K562 (cell line): Measurements from ENCODE around the gene U2SURP. TPM values are rescaled to one million over a fixed set of nuclear protein-coding genes. Genes with fewer than 3 reads are reported as not detected.

Source experiments
- ARHGAP35 ChIP-seq: fragments of 450-650 bp; IDR thresholded peaks from 2 replicates; pipeline ENCODE4 v1.6.1; 2018; ENCODE audit not compliant: partially characterized antibody
- CREB3 ChIP-seq: fragments of 450-650 bp; conservative IDR thresholded peaks from 2 replicates; pipeline ENCODE4 v1.6.1; 2016; ENCODE audit warnings: missing genetic modification characterization, low read depth, mild to moderate bottlenecking, missing compliant biosample characterization, moderate library complexity
- HDGF ChIP-seq: fragments of 450-650 bp; IDR thresholded peaks from 2 replicates; pipeline ENCODE4 v1.6.1; 2016
- HIVEP1 ChIP-seq: fragments of 250-450 bp; sonication (Bioruptor Pico); IDR thresholded peaks from 2 replicates; pipeline ENCODE4 v1.4.0; 2020; ENCODE audit warnings: mild to moderate bottlenecking
- MCM3 ChIP-seq: fragments of 450-650 bp; IDR thresholded peaks from 2 replicates; pipeline ENCODE4 v1.6.1; 2016
- ZNF146 ChIP-seq: IDR thresholded peaks from one replicate; pipeline ENCODE4 v1.6.1; 2018; ENCODE audit warnings: missing compliant biosample characterization; ENCODE audit not compliant: unreplicated experiment
- ZNF217 ChIP-seq: sonication (generic); formaldehyde crosslinking; IDR thresholded peaks from 2 replicates; pipeline ENCODE4 v1.8.0; 2022; ENCODE audit warnings: mild to moderate bottlenecking, missing genetic modification reagents
- ZNF3 ChIP-seq: fragments of 250-450 bp; sonication (Bioruptor Pico); IDR thresholded peaks from 2 replicates; pipeline ENCODE4 v1.5.0; 2021; ENCODE audit warnings: mild to moderate bottlenecking, moderate library complexity
- ZNF318 ChIP-seq, 2 experiments: fragments of 450-650 bp; IDR thresholded peaks; 2 replicates each; pipeline ENCODE4 v1.6.1; 2016; ENCODE audit warnings: mild to moderate bottlenecking in 2 of 2, borderline replicate concordance in 1 of 2, low read depth in 1 of 2, moderate library complexity in 1 of 2
- polyA plus RNA-seq, 8 experiments: library from polyadenylated mRNA; depleted of rRNA in 4 of 8; stranded (reverse) in 5 of 8; unstranded in 3 of 8; fragments of >200 nt; fragmentation: Nextera tagmentation in 2 of 8; fragmentation: Illumina TruSeq in 1 of 8; extraction: Ambion mirVana in 2 of 8; extraction: Trizol in 1 of 8; gene quantifications; 2 replicates each; pipeline versions ENCODE4 v1.2.1 to v1.2.3, GENCODE V29; 2011 to 2014; ENCODE audit warnings: inconsistent platforms in 1 of 8, missing spikeins in 1 of 8
- total RNA-seq, 7 experiments: library from RNA; depleted of rRNA in 6 of 7; stranded (reverse); fragments of >200 nt in 6 of 7; fragmentation: Illumina TruSeq in 2 of 7; extraction: Trizol in 2 of 7; gene quantifications; 2 replicates each; pipeline versions ENCODE4 v1.2.1 to v1.2.3, GENCODE V29; 2011 to 2021; ENCODE audit warnings: low replicate concordance in 1 of 7
- TF ChIP-seq, protein P1 (sequence below): fragments of 250-450 bp; sonication (Bioruptor Pico); IDR thresholded peaks from 2 replicates; pipeline ENCODE4 v1.4.0; 2020; ENCODE audit warnings: mild to moderate bottlenecking, moderate library complexity
- TF ChIP-seq, protein P2 (sequence below): fragments of 250-450 bp; sonication (Bioruptor Pico); IDR thresholded peaks from 2 replicates; pipeline ENCODE4 v1.4.0; 2020; ENCODE audit warnings: mild to moderate bottlenecking, moderate library complexity

Gene U2SURP
- total and polyA plus RNA-seq, 9 of the 15 experiments (the other 6 are each of a cell fraction or from before 2014, with no cell fraction given) = 128 to 322 (median 191) TPM

- no peak for TF ChIP-seq ZNF318 (IDR thresholded peaks at IDR 0.05; ENCODE audit: borderline replicate concordance in 1 of 2, low read depth in 1 of 2)
- TF ChIP-seq ZNF3 = no peak
- no peak for TF ChIP-seq ARHGAP35
- TF ChIP-seq CREB3 (tag) = peak; percentile 84
- no peak for TF ChIP-seq ZNF217 (CRISPR knock-in tag)
- no peak for TF ChIP-seq MCM3
- TF ChIP-seq HDGF = peak; percentile 73; the same call in 1 of the 2 replicates
- TF ChIP-seq, protein P1, sequence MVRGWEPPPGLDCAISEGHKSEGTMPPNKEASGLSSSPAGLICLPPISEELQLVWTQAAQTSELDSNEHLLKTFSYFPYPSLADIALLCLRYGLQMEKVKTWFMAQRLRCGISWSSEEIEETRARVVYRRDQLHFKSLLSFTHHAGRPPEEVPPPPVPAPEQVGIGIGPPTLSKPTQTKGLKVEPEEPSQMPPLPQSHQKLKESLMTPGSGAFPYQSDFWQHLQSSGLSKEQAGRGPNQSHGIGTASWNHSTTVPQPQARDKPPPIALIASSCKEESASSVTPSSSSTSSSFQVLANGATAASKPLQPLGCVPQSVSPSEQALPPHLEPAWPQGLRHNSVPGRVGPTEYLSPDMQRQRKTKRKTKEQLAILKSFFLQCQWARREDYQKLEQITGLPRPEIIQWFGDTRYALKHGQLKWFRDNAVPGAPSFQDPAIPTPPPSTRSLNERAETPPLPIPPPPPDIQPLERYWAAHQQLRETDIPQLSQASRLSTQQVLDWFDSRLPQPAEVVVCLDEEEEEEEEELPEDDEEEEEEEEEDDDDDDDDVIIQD (CRISPR knock-in tag) = no peak
- TF ChIP-seq ZNF146 (CRISPR knock-in tag) = no peak
- TF ChIP-seq, protein P2, sequence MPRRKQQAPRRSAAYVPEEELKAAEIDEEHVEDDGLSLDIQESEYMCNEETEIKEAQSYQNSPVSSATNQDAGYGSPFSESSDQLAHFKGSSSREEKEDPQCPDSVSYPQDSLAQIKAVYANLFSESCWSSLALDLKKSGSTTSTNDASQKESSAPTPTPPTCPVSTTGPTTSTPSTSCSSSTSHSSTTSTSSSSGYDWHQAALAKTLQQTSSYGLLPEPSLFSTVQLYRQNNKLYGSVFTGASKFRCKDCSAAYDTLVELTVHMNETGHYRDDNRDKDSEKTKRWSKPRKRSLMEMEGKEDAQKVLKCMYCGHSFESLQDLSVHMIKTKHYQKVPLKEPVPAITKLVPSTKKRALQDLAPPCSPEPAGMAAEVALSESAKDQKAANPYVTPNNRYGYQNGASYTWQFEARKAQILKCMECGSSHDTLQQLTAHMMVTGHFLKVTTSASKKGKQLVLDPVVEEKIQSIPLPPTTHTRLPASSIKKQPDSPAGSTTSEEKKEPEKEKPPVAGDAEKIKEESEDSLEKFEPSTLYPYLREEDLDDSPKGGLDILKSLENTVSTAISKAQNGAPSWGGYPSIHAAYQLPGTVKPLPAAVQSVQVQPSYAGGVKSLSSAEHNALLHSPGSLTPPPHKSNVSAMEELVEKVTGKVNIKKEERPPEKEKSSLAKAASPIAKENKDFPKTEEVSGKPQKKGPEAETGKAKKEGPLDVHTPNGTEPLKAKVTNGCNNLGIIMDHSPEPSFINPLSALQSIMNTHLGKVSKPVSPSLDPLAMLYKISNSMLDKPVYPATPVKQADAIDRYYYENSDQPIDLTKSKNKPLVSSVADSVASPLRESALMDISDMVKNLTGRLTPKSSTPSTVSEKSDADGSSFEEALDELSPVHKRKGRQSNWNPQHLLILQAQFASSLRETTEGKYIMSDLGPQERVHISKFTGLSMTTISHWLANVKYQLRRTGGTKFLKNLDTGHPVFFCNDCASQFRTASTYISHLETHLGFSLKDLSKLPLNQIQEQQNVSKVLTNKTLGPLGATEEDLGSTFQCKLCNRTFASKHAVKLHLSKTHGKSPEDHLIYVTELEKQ = no peak
- 0 out of 2 replicates have a peak, but pooled peaks have one; percentile 69 for TF ChIP-seq HIVEP1 (CRISPR knock-in tag)
Measured at GRCh38 chr3:143084856-143085731, 83.7 kb downstream of the U2SURP start (continued).
